ENCODE data around the gene ADAMTS17.

The ADAMTS17 gene

GRCh38 chr15:100143378-100143777 lies 198.4 kb downstream of the ADAMTS17 start:
- no peak for TF ChIP-seq MAX (IDR thresholded peaks at IDR 0.05; ENCODE audit: low read depth, low read length)
- TF ChIP-seq MYC (IDR thresholded peaks at IDR 0.05; ENCODE audit: low read depth, low read length): no peak
- no peak for TF ChIP-seq POLR2A (IDR thresholded peaks at IDR 0.05; ENCODE audit: extremely low read depth, insufficient read length)
- no peak for TF ChIP-seq CTCF (IDR thresholded peaks at IDR 0.05; ENCODE audit: low read depth, low read length)
- no peak overlapping the region for H3K4me3 ChIP-seq (ENCODE audit: low read depth, low read length)

GRCh38 chr15:100141311-100142001 lies 200.3 kb downstream of the ADAMTS17 start:
- H3K4me3 ChIP-seq (ENCODE audit: low read depth, low read length): no peak overlapping the region
- TF ChIP-seq MAX (IDR thresholded peaks at IDR 0.05; ENCODE audit: low read depth, low read length) (no peak), CTCF (IDR thresholded peaks at IDR 0.05; ENCODE audit: low read depth, low read length) (no peak), POLR2A (IDR thresholded peaks at IDR 0.05; ENCODE audit: extremely low read depth, insufficient read length) (no peak), MYC (IDR thresholded peaks at IDR 0.05; ENCODE audit: low read depth, low read length) (no peak)
- no peak for DNase-seq (ENCODE audit: low read depth)

More at GRCh38 chr15:100143378-100143777, 198.4 kb downstream of the ADAMTS17 start:
- DNase-seq (ENCODE audit: low read depth): no peak

- H3K4me3 ChIP-seq (ENCODE audit: low read depth, low read length): no peak overlapping the region
- no peak for DNase-seq (ENCODE audit: low read depth)
- TF ChIP-seq MYC (IDR thresholded peaks at IDR 0.05; ENCODE audit: low read depth, low read length) (no peak), POLR2A (IDR thresholded peaks at IDR 0.05; ENCODE audit: extremely low read depth, insufficient read length) (no peak), MAX (IDR thresholded peaks at IDR 0.05; ENCODE audit: low read depth, low read length) (no peak)
Observed at GRCh38 chr15:100140527-100141308, 201.1 kb downstream of the ADAMTS17 start.

GRCh38 chr15:100134586-100134985 lies 207.2 kb downstream of the ADAMTS17 start:
- DNase-seq (ENCODE audit: low read depth): no peak
- TF ChIP-seq MAX (IDR thresholded peaks at IDR 0.05; ENCODE audit: low read depth, low read length) (no peak), CTCF (IDR thresholded peaks at IDR 0.05; ENCODE audit: low read depth, low read length) (no peak), MYC (IDR thresholded peaks at IDR 0.05; ENCODE audit: low read depth, low read length) (no peak)
- H3K4me3 ChIP-seq (ENCODE audit: low read depth, low read length): no peak overlapping the region

- TF ChIP-seq POLR2A (IDR thresholded peaks at IDR 0.05; ENCODE audit: extremely low read depth, insufficient read length) (no peak), CTCF (IDR thresholded peaks at IDR 0.05; ENCODE audit: low read depth, low read length) (no peak), MAX (IDR thresholded peaks at IDR 0.05; ENCODE audit: low read depth, low read length) (no peak), MYC (IDR thresholded peaks at IDR 0.05; ENCODE audit: low read depth, low read length) (no peak)
- no peak overlapping the region for H3K4me3 ChIP-seq (ENCODE audit: low read depth, low read length)
- DNase-seq (ENCODE audit: low read depth): no peak
Observed at GRCh38 chr15:100134089-100134583, 207.6 kb downstream of the ADAMTS17 start.

GRCh38 chr15:100133001-100133400 lies 208.8 kb downstream of the ADAMTS17 start:
- TF ChIP-seq POLR2A (IDR thresholded peaks at IDR 0.05; ENCODE audit: extremely low read depth, insufficient read length) (no peak), MAX (IDR thresholded peaks at IDR 0.05; ENCODE audit: low read depth, low read length) (no peak), CTCF (IDR thresholded peaks at IDR 0.05; ENCODE audit: low read depth, low read length) (no peak)
- DNase-seq (ENCODE audit: low read depth): no peak
- H3K4me3 ChIP-seq (ENCODE audit: low read depth, low read length): no peak overlapping the region
